GM19238 (cell line): ENCODE results near the gene VSNL1.

Source experiments
- DNase-seq: peaks from one replicate; pipeline ENCODE4 v3.0.0; 2011; ENCODE audit warnings: low spot score; ENCODE audit not compliant: insufficient read length

The VSNL1 gene

GRCh38 chr2:17540093-17540812 is at the start of gene VSNL1:
Gene VSNL1 (plus strand): TSS chr2:17540696. CDS start chr2:17592075, 51,379 bp downstream.
- no peak for DNase-seq

GRCh38 chr2:17495590-17495989 is 44.9 kb upstream of the VSNL1 start:
- no peak for DNase-seq

GRCh38 chr2:17497718-17498117 is 42.8 kb upstream of the VSNL1 start:
- no peak for DNase-seq

GRCh38 chr2:17506736-17507616 is 33.5 kb upstream of the VSNL1 start:
- no peak for DNase-seq

- DNase-seq, result no peak
These were observed 24.8 kb upstream of the VSNL1 start for GRCh38 chr2:17515652-17516051.

GRCh38 chr2:17517481-17518211 is 22.9 kb upstream of the VSNL1 start:
- no peak for DNase-seq

GRCh38 chr2:17518212-17519154 is 22.0 kb upstream of the VSNL1 start, which contains the start of gene RAD51AP2:
Gene RAD51AP2 (minus strand): TSS chr2:17518440. CDS start chr2:17518415, 25 bp downstream.
- peak; percentile 32 for DNase-seq

GRCh38 chr2:17519486-17519885 is 21.0 kb upstream of the VSNL1 start:
- no peak for DNase-seq

GRCh38 chr2:17520761-17521160 is 19.7 kb upstream of the VSNL1 start:
- DNase-seq, result no peak

GRCh38 chr2:17521621-17522020 is 18.9 kb upstream of the VSNL1 start:
- DNase-seq, result no peak

GRCh38 chr2:17522303-17522702 is 18.2 kb upstream of the VSNL1 start:
- DNase-seq, result no peak

- no peak for DNase-seq
These were observed 10.7 kb upstream of the VSNL1 start for GRCh38 chr2:17529771-17530170.

GRCh38 chr2:17533546-17533945 is 7.0 kb upstream of the VSNL1 start:
- no peak for DNase-seq

GRCh38 chr2:17536416-17536815 is 4.1 kb upstream of the VSNL1 start:
- no peak for DNase-seq

GRCh38 chr2:17538022-17538843 is 2.3 kb upstream of the VSNL1 start:
- DNase-seq, result no peak

GRCh38 chr2:17538844-17539554 is 1.5 kb upstream of the VSNL1 start:
- DNase-seq, result no peak

- DNase-seq, result no peak
These were observed 844 bp upstream of the VSNL1 start for GRCh38 chr2:17539611-17540092.

GRCh38 chr2:17540813-17541530 is 476 bp downstream of the VSNL1 start:
- no peak for DNase-seq
